HG03159 (cell line): Measurements from ENCODE around the gene VPS45.
A peak's percentile ranks its signal among the peaks of the same experiment; 100 is the strongest.
"Not testable (repeated sequence)": the region's sequence is repeated elsewhere in the genome, so short reads cannot be mapped to it uniquely, and the experiment has no call there.

Source experiments
- ATAC-seq: cut with Tn5 transposase; IDR thresholded peaks from one replicate; pipeline ENCODE4 v1.9.1; 2021; ENCODE audit warnings: mild to moderate bottlenecking, moderate library complexity; ENCODE audit not compliant: unreplicated experiment

VPS45 gene, protein sequence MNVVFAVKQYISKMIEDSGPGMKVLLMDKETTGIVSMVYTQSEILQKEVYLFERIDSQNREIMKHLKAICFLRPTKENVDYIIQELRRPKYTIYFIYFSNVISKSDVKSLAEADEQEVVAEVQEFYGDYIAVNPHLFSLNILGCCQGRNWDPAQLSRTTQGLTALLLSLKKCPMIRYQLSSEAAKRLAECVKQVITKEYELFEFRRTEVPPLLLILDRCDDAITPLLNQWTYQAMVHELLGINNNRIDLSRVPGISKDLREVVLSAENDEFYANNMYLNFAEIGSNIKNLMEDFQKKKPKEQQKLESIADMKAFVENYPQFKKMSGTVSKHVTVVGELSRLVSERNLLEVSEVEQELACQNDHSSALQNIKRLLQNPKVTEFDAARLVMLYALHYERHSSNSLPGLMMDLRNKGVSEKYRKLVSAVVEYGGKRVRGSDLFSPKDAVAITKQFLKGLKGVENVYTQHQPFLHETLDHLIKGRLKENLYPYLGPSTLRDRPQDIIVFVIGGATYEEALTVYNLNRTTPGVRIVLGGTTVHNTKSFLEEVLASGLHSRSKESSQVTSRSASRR

DNA sequence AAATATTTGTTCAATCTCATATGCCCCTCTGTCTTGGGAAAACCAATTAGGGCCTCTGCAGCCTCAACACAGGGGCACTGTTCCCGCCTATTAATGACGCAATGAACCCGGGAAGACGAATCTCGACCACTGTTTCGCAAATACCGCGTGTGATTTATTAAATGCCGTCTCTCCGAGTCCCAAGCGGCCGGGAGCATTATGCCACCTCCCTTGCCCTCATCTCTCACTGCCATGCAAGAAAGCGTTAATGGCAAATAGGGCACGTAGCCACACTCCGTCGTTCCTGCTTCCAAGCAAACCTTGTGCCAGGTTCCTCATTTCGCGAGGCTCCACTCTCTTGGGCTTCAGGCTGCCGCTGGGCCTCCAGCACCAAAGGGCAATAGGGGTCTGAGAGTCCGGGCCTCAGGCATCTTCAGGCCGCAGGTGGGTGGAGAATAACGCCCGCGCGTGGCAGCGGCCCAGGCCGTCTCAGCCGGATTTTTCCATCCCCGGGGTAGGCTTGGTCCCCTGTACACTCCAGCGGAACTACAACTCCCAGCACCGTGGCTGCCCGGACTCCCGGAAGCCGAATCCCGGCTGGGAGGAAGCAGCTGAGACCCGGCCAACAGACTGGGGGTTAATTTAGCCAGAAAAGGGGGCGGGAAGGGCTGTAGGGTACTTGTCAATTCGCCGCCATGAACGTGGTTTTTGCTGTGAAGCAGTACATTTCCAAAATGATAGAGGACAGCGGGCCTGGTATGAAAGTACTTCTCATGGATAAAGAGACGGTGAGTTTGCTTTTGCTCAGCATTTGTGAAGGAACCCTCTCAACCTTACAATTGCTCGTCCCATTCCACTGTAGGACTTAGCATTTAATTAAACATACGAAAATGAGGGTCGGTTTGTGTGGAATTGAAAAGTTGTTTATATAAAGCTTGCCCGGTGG lies at the start of gene VPS45:
TSS of gene VPS45 (plus strand) at position 593 of the 925 bp plus-strand sequence. CDS start at position 675, 82 bp downstream.
- peak; percentile 89 for ATAC-seq

DNA sequence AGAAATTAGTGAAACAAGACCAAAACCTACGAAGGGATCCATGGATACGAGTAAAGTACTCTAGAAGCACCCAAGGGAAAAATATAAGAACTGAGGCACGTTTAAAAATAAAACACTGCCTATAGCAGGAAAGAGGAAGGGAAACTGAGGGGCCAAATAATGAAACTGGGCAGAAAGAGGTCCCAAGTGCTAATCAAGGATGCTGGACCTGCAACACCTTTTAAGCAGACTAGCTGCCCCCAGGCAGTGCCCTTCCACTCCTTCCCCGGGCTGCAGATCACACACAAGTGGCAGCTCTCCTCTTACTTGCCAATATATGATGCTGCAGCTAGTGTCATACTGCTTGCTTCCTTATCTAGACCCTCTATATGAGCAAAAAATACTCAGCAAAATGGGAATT lies 49.4 kb upstream of the VPS45 start:
- no peak for ATAC-seq

DNA sequence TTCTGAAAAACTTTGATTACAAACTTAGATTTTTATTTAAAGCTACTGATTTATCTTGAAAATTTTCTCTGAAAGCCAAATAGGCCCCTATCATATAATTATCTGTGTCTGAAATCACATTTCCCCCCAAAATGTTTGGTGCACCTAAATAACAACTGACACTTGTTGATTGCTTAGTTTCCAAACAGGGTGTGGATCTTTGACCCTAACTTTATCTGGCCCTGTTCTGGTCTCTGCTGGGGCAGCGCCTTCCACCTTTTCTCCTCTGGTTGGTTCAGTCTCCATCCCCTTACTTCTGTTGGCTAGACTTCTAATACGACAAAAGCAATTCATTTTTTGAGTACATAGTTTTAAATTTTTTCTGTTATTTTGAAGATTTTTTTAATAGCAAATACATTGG lies 46.9 kb upstream of the VPS45 start:
- no peak for ATAC-seq

DNA sequence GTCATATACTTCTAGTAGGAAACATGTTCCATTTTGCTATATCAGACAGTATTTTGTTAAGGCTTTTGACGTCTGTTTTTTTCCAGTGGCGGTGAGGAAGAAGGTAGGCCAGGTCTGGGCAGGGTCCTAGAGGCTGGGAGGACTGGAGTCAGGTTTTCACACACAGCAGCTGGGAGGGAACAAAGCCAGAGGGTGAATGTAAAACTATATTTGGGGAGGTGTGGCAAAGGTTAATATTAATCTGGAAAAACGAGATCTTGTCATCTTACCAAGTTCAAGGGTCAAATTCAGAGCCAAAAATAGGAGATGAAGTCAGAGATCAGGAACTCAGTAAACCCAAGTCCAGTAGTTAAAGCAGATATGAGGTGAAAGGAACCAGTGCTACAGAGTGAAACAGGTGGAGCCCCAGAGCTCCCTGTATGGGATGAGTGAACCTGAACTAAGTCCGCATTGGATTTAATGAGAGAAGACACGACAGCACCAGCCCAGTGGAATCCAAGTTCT lies 46.3 kb upstream of the VPS45 start:
- ATAC-seq, result no peak

DNA sequence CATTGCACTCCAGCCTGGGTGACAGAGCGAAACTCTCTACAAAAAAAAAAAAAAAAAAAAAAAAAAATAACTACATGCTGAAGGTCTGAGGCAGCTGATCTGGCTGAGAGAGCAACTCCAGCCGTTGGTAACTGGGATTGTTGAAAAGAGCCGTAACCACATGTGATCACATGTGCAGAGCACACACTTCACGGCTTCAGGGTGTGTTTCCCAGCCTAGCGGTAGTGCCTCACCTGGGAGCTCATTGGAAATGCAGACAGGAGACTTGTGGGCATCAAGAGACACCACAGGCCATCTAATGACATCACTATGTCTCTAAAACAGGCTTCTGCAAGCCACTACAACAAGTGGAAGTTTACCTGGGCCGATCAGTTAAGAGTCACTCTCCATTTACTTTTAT lies 45.2 kb upstream of the VPS45 start:
- ATAC-seq, result no peak

DNA sequence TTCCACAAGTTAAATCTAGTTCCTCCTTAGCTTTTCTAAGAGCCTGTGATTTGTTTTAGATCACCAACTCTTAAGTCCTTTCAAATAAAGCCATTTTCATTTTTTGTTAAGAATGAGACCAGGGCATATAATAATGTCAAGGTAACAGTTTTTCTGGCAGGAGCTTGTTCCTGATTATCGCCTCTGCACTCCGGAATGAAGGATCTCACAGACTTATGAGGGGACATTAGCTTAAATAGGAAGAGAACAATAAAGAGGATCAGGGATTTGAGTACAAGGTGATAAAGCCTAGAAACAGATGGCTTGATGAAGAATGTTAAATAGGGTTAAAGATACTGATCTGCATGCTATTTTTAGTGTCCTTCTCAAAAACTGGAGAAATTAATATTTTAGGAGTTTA lies 43.4 kb upstream of the VPS45 start:
- ATAC-seq, result no peak

DNA sequence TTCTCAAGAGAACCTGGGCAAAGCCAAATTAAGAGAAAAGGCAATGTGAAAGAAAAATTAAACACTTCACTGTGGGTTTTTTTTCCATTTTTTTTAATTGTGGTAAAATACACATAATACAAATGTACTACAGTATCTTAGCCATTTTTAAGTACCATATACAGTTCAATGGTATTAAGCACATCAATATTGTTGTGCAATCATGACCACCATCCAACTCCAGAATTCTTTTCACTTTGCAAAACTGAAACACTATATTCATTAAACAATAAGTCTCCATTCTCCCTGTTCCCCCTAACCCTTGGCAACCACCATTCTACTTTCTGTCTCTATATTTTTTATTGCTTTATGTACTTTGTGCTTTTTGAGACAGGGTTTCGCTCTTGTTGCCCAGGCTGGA lies 39.3 kb upstream of the VPS45 start:
- no peak for ATAC-seq

DNA sequence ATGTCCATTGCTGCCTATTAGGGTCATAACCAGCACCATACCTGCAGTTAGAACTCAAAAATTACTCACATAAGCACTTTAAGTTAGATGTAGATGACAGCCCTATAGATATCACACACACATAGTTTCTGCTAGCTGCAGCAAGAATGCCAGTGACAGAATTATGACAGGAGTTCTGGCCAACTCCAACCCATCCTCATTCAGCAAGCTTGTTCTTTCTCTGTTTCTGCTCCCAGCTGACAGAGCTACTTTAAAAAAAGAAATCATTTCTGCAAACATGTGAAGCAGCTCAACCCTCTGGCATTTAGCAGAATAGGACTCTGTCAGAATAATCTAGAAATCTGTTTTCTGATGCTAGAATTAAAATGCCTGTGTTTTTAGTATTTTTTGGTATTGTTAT lies 33.2 kb upstream of the VPS45 start:
- ATAC-seq, result no peak

DNA sequence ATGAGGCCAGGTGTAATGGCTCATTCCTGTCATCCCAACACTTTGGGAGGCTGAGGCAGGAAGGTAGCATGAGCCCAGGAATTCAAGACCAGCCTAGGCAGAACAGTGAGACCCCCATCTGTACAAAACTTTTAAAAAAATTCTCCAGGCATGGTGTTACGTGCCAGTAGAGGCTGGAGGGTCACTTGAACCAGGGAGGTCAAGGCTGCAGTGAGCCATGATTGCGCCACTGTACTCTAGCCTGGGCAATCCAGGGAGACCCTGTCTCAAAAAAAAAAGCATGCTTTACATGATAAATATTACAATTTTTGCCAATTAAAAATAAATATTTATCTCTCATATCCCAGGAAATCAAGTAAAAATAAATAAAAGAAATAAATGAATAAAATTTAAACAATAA lies 17.6 kb upstream of the VPS45 start:
- ATAC-seq, result no peak

DNA sequence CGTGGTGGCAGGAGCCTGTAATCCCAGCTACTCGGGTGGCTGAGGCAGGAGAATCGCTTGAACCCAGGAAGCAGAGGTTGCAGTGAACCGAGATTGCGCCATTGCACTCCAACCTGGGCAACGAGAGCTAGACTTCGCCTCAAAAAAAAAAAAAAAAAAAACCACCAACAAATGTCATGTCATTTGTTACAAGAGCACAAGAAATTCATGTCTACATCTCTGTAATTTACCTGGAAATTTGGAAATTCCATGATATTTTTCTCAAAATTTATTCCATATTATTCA lies 16.5 kb upstream of the VPS45 start:
- no peak for ATAC-seq

DNA sequence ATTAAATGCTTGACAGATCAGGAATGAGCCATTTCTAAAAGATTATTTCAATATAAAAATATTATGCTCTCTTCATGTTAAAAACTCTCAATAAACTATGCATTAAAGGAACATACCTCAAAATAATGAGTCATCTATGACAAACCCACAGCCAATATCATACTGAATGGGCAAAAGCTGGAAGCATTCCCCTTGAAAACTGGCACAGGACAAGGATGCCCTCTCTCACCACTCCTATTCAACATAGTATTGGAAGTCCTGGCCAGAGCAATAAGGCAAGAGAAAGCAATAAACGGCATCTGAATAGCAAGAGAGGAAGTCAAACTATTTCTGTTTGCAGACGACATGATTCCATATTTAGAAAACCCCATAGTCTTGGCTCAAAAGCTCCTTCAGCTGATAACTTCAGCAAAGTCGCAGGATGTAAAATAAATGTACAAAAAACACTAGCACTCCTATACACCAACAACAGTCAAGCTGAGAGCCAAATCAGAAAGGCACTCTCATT lies 15.6 kb upstream of the VPS45 start:
- not testable (repeated sequence) for ATAC-seq

DNA sequence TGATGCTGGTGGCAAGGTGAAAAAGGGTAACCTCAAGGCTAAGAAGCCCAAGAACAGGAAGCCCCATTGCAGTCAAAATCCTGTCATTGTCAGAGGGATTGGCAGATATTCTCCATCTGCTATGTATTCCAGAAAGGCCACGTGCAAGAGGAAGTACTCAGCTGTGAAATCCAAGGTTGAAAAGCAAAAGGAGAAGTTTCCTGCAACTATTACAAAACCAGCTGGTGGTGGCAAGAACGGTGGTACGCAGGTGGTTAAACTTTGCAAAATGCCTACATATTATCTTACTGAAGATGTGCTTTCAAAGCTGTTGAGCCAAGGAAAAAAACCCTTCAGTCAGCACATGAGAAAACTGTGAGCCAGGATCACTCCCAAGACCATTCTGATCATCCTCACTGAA lies 13.7 kb upstream of the VPS45 start:
- no peak for ATAC-seq

DNA sequence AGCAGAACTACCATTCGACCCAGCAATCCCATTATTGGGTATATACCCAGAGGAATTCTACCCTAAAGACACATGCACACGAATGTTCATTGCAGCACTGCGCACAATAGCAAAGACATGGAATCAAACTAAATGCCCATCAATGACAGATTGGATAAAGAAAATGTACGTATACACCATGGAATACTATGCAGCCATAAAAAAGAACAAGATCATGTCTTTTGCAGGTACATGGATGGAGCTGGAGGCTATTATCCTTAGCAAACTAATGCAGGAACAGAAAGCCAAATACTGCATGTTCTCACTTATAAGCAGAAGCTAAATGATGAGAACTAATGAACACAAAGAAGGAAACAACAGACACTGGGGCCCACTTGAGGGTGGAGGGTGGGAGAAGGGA lies 12.1 kb upstream of the VPS45 start:
- ATAC-seq, result not testable (repeated sequence)

DNA sequence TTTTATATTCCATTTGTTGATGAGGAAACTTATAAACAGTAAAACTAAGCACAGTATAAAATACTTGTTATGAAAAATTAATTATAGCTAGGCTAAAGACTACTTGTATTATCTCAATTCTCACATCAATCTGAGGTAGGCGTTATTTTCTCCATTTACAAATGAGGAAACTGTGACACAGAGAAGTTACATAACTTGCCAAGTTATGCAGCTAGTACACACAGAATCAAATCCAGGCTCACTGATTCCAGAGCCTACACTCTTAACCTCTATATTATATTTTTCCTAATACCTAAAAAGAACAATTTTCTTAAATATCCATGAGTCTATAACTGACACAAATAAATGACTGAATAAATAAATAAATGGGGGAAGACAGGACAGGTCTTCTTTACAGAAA lies 11.2 kb upstream of the VPS45 start:
- ATAC-seq, result no peak

DNA sequence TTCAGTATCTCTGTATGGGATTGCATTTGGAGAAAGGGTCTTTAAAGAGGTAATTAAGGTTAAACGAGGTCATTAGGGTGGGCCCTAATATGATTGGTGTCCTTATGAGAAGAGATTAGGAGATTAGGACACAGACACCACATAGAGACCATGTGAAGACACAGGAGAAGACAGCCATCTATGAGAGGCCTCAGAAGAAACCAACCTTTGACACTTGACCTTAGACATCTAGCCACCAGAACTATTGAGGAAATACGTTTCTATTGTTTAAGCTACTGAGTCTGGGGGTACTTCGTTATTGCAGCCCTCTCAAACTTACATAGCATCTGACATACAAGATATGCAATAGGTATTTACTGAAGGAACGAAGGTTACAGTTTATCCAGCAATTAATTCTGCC lies 7.3 kb upstream of the VPS45 start:
- no peak for ATAC-seq

DNA sequence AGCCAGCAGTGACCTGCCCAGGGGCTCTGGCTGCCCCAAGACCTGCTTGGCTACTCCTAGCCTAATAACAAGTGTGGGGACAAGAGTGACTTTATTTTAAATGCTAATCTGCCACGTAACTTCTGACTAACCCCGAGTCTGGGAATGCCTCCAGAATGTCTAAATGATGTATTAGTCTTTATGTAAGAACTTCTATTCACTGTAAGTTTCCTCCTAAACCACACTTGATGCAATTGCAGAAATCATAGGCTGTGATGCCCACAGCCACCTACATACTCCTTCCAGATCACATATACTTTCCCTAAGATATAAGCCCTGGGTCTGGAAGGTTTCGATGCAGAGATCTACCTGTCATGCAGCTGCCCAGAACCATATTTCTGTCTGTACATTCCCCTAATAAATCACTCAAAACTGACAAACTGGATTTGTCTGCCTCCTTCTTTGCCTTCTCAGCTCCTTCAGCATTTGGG lies 5.9 kb upstream of the VPS45 start:
- ATAC-seq, result no peak

DNA sequence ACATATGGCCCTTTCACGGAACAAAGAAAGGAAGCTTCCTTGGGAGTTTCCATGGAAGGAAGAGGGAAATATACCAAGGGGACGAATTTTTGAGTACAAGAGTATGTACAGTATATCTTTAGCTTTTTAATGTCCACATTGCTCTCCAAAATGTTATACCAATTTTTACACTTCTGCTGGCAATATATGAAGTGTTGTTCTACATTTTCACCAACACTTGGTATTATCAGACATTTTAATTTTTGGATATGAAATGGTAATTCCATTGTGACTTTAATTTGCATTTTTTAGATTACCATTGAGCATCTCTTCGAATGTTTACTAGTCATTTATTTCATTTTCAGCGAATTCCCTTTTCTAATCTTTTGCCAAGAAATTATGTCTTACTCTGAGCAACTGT lies 5.5 kb upstream of the VPS45 start:
- ATAC-seq, result no peak

DNA sequence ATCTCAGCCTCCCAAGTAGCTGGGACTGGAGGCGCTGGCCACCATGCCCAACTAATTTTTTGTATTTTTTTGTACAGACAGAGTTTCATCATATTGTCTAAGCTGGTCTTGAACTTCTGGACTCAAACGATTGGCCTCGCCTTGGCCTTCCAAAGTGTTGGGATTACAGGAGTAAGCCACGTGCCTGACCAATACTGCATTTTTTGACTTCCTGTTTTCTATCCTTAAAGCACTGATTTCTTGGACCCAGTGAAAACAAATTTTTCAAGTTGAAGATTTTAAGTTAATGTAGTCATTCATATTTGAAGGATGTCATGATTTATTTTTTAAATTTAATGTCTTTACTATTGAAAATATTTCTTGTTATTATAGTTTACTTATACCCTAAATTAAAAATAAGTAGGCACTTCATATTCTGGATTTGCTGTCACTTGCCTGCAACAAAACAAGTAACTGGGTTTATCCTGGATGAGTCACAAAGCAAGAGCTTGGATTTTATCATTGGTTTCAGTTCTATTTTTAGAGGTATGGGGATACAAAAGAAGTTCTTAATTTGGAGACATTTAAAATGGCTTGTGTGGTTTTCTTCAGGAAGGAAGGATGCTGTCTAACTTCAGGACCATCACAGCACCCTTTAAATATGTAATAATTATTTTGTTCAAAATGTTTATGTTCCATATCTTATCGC lies 2.2 kb upstream of the VPS45 start:
- ATAC-seq, result no peak

DNA sequence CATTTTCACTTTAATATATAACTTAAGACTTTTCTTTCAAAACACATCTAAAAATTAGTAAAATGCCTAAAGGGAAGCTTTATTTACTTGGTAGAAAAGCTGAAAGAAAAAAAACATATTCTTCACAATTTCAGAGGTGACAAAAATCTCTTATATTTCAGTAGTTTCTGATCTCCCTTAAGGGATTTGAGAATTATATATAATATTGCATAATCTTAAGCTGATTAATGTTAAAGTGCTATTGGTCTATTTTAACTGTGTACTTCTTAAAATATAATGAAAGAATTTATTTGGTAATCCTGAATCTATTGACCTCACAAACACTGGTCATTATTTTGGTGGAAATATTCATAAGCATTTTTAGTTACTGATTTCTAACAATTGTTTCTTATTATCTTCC lies 1.2 kb upstream of the VPS45 start:
- ATAC-seq, result no peak

DNA sequence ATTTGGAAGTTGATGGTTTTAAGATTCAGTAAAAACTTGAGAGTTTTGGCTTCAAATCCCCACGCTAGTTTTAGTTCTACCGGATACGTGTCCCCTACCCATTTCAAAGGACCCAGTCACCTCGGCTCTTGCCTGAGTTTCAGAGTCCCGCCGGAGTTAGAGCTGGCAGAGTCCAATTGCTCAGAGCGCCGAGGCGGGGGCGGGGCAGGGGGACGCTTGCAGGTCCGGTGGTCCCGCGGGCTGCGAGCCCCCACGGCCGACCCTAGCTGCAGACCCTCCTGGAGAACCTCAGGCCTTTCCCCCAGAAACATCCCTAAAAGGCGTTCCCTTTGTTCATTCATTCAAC lies 765 bp upstream of the VPS45 start:
- no peak for ATAC-seq

DNA sequence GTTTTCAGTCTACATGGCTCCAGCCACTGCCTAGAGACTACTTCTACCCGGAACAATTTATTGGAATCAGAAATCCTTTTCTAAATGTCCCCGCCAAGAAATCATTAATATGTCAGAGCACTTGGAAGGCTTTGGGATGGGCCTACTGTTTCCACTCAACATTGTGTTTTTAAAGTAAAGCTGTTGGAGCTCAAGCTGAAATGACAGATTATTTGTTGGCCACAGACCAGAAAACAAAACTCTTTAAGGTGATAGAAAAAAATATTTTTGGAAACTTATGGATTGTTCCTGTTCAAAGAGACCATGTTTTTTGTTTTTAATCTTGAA lies 496 bp downstream of the VPS45 start:
- ATAC-seq, result no peak
